ENCODE results near the gene SH3RF2.

SH3RF2 gene

DNA sequence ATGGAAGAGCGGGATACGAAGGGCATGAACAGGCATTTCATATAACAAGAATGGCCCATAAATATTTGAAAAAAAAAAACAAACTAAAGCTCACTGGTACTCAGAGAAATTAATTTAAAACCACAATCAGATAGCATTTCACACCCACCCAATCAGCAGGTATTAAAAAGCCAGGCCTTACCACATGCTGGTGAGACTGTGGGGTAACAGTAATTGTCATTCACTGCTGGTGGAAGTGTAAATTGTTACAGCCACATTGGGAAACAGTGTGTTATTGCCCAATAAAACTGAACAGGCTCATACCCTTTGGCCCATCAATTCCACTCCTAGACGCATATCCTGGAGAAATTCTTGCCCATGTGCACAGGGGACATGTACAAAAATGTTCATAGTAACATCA, 103.0 kb downstream of the SH3RF2 start:
- CTCF ChIA-PET = interaction anchor here (0.7 to 2.1 kb wide), 2 partner anchors 10 to 15 kb away, joined by 4 to 5 read pairs; no protein-coding TSS in a partner anchor

DNA sequence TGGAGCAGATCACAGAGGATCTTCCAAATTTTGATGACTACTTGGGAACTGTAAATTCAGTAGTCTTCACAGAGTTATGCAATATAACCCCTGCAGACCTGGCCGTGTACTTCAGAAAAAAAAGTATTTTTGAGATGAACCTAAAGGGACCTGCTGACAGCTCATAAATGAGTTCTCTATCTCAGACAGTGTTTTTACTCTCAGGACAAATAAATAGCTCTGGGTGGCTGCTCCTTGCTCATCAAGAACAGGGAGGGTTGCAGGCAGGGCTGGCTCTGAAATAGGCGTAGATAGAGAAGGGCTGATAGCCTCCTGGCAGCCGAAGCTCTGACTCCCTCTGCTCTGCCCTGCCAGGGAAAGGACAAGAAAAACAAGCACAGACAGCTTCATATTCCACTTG, 104.1 kb downstream of the SH3RF2 start:
- no peak overlapping the region for H3K27ac ChIP-seq (ENCODE audit: extremely low read depth, low read depth, low read length)
- CTCF ChIA-PET = interaction anchor here (0.6 to 2.1 kb wide), 19 partner anchors 8 to 359 kb away, joined by 3 to 17 read pairs (median 3); partner anchors contain the start of gene SH3RF2

More for the DNA sequence above, 103.0 kb downstream of the SH3RF2 start:
- Histone ChIP-seq H3K4me1 (ENCODE audit: control insufficient read depth, insufficient read depth, low read length) (no peaks in the 10 kb centered on the region), H3K36me3 (ENCODE audit: control insufficient read depth in 2 of 2, insufficient read depth in 1 of 2, low read length in 2 of 2) (no peaks in the 10 kb centered on the region), H3K9me3 (ENCODE audit: control insufficient read depth, insufficient read depth, low read depth, low read length) (no peaks in the 10 kb centered on the region), H3K4me3 (ENCODE audit: low read depth, low read length) (no peak overlapping the region), H3K27ac (ENCODE audit: extremely low read depth, low read depth, low read length) (no peak overlapping the region)
- no peak for TF ChIP-seq ZBTB1 (tag by site-specific recombination; IDR thresholded peaks at IDR 0.05)
- TF ChIP-seq ZNF501 (tag by site-specific recombination; IDR thresholded peaks at IDR 0.05) = no peak
- TF ChIP-seq ZNF596 (tag by site-specific recombination; IDR thresholded peaks at IDR 0.05) = no peak
- TF ChIP-seq ZNF274 (IDR thresholded peaks at IDR 0.05; ENCODE audit: low read length) = no peak
- TF ChIP-seq ZNF274 (tag by site-specific recombination; IDR thresholded peaks at IDR 0.05; ENCODE audit: borderline replicate concordance) = no peak
- TF ChIP-seq ZNF624 (tag by site-specific recombination; IDR thresholded peaks at IDR 0.05) = no peak
- 0 out of 2 replicates have a peak, but pooled peaks have one; percentile 27 for TF ChIP-seq IKZF3 (tag by site-specific recombination; IDR thresholded peaks at IDR 0.05)
- no peak for TF ChIP-seq ZNF223 (tag by site-specific recombination; IDR thresholded peaks at IDR 0.05)
- no peak for TF ChIP-seq ZNF785 (tag by site-specific recombination; IDR thresholded peaks at IDR 0.05)
- no peak for TF ChIP-seq ZNF510 (tag by site-specific recombination; IDR thresholded peaks at IDR 0.05; ENCODE audit: insufficient replicate concordance)
- no peak for TF ChIP-seq OVOL3 (tag by site-specific recombination; IDR thresholded peaks at IDR 0.05)
- TF ChIP-seq, protein P1, sequence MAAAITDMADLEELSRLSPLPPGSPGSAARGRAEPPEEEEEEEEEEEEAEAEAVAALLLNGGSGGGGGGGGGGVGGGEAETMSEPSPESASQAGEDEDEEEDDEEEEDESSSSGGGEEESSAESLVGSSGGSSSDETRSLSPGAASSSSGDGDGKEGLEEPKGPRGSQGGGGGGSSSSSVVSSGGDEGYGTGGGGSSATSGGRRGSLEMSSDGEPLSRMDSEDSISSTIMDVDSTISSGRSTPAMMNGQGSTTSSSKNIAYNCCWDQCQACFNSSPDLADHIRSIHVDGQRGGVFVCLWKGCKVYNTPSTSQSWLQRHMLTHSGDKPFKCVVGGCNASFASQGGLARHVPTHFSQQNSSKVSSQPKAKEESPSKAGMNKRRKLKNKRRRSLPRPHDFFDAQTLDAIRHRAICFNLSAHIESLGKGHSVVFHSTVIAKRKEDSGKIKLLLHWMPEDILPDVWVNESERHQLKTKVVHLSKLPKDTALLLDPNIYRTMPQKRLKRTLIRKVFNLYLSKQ (tag by site-specific recombination; IDR thresholded peaks at IDR 0.05; ENCODE audit: borderline replicate concordance) = no peak
- TF ChIP-seq, protein P2, sequence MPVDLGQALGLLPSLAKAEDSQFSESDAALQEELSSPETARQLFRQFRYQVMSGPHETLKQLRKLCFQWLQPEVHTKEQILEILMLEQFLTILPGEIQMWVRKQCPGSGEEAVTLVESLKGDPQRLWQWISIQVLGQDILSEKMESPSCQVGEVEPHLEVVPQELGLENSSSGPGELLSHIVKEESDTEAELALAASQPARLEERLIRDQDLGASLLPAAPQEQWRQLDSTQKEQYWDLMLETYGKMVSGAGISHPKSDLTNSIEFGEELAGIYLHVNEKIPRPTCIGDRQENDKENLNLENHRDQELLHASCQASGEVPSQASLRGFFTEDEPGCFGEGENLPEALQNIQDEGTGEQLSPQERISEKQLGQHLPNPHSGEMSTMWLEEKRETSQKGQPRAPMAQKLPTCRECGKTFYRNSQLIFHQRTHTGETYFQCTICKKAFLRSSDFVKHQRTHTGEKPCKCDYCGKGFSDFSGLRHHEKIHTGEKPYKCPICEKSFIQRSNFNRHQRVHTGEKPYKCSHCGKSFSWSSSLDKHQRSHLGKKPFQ (tag by site-specific recombination; IDR thresholded peaks at IDR 0.05) = peak; percentile 85
- TF ChIP-seq ZNF621 (tag by site-specific recombination; IDR thresholded peaks at IDR 0.05) = no peak
- no peak for TF ChIP-seq ZNF658 (tag by site-specific recombination; IDR thresholded peaks at IDR 0.05)
- TF ChIP-seq ZBTB8A (tag by site-specific recombination; IDR thresholded peaks at IDR 0.05) = peak; percentile 56; the same call in 1 of the 2 replicates
- TF ChIP-seq OSR2 (tag by site-specific recombination; IDR thresholded peaks at IDR 0.05) = peak; percentile 84
- no peak for TF ChIP-seq ZNF140 (tag by site-specific recombination; IDR thresholded peaks at IDR 0.05)
- TF ChIP-seq ZNF169 (tag by site-specific recombination; IDR thresholded peaks at IDR 0.05) = no peak
- no peak for TF ChIP-seq ZNF830 (tag by site-specific recombination; IDR thresholded peaks at IDR 0.05; ENCODE audit: low read depth)
- TF ChIP-seq GLIS1 (tag by site-specific recombination; IDR thresholded peaks at IDR 0.05) = peak; percentile 55; the same call in 1 of the 2 replicates
- TF ChIP-seq KLF10 (tag by site-specific recombination; IDR thresholded peaks at IDR 0.05) = peak; percentile 58
- no peak for TF ChIP-seq ZNF549 (tag by site-specific recombination; IDR thresholded peaks at IDR 0.05)
- TF ChIP-seq ZIC2 (tag by site-specific recombination; IDR thresholded peaks at IDR 0.05) = peak; percentile 88
- TF ChIP-seq ZNF138 (tag by site-specific recombination; IDR thresholded peaks at IDR 0.05; ENCODE audit: borderline replicate concordance) = no peak
- TF ChIP-seq, protein P3, sequence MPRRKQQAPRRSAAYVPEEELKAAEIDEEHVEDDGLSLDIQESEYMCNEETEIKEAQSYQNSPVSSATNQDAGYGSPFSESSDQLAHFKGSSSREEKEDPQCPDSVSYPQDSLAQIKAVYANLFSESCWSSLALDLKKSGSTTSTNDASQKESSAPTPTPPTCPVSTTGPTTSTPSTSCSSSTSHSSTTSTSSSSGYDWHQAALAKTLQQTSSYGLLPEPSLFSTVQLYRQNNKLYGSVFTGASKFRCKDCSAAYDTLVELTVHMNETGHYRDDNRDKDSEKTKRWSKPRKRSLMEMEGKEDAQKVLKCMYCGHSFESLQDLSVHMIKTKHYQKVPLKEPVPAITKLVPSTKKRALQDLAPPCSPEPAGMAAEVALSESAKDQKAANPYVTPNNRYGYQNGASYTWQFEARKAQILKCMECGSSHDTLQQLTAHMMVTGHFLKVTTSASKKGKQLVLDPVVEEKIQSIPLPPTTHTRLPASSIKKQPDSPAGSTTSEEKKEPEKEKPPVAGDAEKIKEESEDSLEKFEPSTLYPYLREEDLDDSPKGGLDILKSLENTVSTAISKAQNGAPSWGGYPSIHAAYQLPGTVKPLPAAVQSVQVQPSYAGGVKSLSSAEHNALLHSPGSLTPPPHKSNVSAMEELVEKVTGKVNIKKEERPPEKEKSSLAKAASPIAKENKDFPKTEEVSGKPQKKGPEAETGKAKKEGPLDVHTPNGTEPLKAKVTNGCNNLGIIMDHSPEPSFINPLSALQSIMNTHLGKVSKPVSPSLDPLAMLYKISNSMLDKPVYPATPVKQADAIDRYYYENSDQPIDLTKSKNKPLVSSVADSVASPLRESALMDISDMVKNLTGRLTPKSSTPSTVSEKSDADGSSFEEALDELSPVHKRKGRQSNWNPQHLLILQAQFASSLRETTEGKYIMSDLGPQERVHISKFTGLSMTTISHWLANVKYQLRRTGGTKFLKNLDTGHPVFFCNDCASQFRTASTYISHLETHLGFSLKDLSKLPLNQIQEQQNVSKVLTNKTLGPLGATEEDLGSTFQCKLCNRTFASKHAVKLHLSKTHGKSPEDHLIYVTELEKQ (tag by site-specific recombination; IDR thresholded peaks at IDR 0.05; ENCODE audit: borderline replicate concordance) = no peak
- TF ChIP-seq ZNF157 (tag by site-specific recombination; IDR thresholded peaks at IDR 0.05) = no peak
- peak; percentile 85 for TF ChIP-seq FEZF1 (tag by site-specific recombination; IDR thresholded peaks at IDR 0.05)
- TF ChIP-seq ZNF548 (tag by site-specific recombination; IDR thresholded peaks at IDR 0.05) = no peak
- TF ChIP-seq, protein P4, sequence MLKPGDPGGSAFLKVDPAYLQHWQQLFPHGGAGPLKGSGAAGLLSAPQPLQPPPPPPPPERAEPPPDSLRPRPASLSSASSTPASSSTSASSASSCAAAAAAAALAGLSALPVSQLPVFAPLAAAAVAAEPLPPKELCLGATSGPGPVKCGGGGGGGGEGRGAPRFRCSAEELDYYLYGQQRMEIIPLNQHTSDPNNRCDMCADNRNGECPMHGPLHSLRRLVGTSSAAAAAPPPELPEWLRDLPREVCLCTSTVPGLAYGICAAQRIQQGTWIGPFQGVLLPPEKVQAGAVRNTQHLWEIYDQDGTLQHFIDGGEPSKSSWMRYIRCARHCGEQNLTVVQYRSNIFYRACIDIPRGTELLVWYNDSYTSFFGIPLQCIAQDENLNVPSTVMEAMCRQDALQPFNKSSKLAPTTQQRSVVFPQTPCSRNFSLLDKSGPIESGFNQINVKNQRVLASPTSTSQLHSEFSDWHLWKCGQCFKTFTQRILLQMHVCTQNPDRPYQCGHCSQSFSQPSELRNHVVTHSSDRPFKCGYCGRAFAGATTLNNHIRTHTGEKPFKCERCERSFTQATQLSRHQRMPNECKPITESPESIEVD (tag by site-specific recombination; IDR thresholded peaks at IDR 0.05) = peak; percentile 68
- POLR2A ChIA-PET = no interaction called here

More for the DNA sequence above, 104.1 kb downstream of the SH3RF2 start:
- Histone ChIP-seq H3K4me3 (ENCODE audit: low read depth, low read length) (no peak overlapping the region), H3K4me1 (ENCODE audit: control insufficient read depth, insufficient read depth, low read length) (no peaks in the 10 kb centered on the region), H3K9me3 (ENCODE audit: control insufficient read depth, insufficient read depth, low read depth, low read length) (no peaks in the 10 kb centered on the region), H3K36me3 (ENCODE audit: control insufficient read depth in 2 of 2, insufficient read depth in 1 of 2, low read length in 2 of 2) (no peaks in the 10 kb centered on the region)
- POLR2A ChIA-PET = no interaction called here
- no peak for TF ChIP-seq GFI1B (tag by site-specific recombination; IDR thresholded peaks at IDR 0.05)
- 0 out of 2 replicates have a peak, but pooled peaks have one; percentile 6 for TF ChIP-seq SCRT2 (tag by site-specific recombination; IDR thresholded peaks at IDR 0.05)

Measured in HEK293 (cell line).